ENCODE measurements around the gene GGT1.
"Not testable (repeated sequence)": the region's sequence is repeated elsewhere in the genome, so short reads cannot be mapped to it uniquely, and the experiment has no call there.

DNA sequence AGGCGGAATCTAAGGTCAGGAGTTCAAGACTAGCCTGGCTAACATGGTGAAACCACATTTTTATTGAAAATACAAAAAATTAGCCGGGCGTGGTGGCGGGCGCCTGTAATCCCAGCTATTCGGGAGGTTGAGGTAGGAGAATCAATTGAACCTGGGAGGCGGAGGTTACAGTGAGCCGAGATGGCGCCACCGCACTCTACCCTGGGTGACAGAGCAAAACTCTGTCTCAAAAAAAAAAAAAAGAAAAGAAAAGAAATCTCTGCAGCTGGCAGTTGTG is 9.5 kb upstream of the GGT1 start:
- not testable (repeated sequence) for TF ChIP-seq POLR2A, EP300 (IDR thresholded peaks at IDR 0.05)
- TF ChIP-seq, protein P1, sequence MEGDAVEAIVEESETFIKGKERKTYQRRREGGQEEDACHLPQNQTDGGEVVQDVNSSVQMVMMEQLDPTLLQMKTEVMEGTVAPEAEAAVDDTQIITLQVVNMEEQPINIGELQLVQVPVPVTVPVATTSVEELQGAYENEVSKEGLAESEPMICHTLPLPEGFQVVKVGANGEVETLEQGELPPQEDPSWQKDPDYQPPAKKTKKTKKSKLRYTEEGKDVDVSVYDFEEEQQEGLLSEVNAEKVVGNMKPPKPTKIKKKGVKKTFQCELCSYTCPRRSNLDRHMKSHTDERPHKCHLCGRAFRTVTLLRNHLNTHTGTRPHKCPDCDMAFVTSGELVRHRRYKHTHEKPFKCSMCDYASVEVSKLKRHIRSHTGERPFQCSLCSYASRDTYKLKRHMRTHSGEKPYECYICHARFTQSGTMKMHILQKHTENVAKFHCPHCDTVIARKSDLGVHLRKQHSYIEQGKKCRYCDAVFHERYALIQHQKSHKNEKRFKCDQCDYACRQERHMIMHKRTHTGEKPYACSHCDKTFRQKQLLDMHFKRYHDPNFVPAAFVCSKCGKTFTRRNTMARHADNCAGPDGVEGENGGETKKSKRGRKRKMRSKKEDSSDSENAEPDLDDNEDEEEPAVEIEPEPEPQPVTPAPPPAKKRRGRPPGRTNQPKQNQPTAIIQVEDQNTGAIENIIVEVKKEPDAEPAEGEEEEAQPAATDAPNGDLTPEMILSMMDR (IDR thresholded peaks at IDR 0.05), result not testable (repeated sequence)
